ENCODE data around the gene TCIRG1. TPM values are rescaled to one million over a fixed set of nuclear protein-coding genes. Genes with fewer than 3 reads are reported as not detected.

The TCIRG1 gene
- total and polyA plus RNA-seq, 2 of the 13 experiments (the other 11 are each of a cell fraction or from before 2014, with no cell fraction given): 48.0 to 69.6 TPM

DNA sequence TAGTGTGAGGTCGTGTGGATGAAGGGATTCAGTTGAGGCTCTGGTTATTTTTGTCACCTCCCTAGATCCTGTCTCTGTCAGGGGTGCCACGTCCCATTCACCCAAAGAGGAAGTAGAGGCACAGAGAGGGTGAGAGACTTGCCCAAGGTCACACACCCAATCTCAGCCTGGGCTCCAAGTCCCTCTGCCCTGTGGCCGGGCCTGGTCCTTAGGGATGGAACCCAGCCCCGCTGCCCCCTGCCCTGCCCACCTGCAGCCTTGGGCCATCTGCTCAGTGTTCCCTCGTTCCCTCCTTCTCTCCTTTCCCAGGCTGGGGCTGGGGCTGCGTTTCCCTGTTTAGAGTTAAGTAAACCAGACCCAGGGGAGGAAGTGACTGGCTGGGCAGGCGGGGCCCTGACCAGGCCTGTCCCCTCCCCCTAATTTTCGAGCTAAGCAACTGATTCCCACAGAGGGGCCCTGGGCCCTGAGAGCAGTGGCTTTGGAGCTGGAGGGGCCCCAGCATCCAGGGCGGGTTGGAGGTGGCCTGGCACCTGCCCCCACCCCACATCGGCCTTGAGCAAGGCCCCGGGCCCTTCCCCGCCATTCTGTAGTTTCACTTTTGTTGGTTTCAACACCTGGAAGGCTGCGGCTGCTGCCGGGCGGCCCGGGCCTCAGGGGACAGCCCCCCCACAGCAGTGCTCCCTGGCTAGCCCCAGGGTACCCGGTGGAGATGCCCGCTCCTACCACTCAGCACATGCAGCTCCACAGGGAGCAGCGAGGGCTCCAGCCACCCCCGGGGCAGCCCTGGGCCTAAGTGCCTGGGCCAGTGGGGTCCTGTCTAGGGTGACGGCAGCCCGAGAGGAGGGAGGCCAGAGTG, 1.5 kb downstream of the TCIRG1 start (continued):
- TF ChIP-seq ZNF563 (CRISPR knock-in tag; IDR thresholded peaks at IDR 0.05): no peak
- TF ChIP-seq SP140L (CRISPR knock-in tag; IDR thresholded peaks at IDR 0.05; ENCODE audit: borderline replicate concordance): no peak
- TF ChIP-seq, protein P1, sequence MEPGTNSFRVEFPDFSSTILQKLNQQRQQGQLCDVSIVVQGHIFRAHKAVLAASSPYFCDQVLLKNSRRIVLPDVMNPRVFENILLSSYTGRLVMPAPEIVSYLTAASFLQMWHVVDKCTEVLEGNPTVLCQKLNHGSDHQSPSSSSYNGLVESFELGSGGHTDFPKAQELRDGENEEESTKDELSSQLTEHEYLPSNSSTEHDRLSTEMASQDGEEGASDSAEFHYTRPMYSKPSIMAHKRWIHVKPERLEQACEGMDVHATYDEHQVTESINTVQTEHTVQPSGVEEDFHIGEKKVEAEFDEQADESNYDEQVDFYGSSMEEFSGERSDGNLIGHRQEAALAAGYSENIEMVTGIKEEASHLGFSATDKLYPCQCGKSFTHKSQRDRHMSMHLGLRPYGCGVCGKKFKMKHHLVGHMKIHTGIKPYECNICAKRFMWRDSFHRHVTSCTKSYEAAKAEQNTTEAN (CRISPR knock-in tag; conservative IDR thresholded peaks at IDR 0.05): no peak
- TF ChIP-seq RELA (CRISPR knock-in tag; IDR thresholded peaks at IDR 0.05): no peak
- no peak for TF ChIP-seq RXRB (CRISPR knock-in tag; IDR thresholded peaks at IDR 0.05; ENCODE audit: borderline replicate concordance)
- TF ChIP-seq, protein P2, sequence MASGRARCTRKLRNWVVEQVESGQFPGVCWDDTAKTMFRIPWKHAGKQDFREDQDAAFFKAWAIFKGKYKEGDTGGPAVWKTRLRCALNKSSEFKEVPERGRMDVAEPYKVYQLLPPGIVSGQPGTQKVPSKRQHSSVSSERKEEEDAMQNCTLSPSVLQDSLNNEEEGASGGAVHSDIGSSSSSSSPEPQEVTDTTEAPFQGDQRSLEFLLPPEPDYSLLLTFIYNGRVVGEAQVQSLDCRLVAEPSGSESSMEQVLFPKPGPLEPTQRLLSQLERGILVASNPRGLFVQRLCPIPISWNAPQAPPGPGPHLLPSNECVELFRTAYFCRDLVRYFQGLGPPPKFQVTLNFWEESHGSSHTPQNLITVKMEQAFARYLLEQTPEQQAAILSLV (CRISPR knock-in tag; IDR thresholded peaks at IDR 0.05; ENCODE audit: borderline replicate concordance): 0 out of 2 replicates have a peak, but pooled peaks have one; percentile 18
- no peak for TF ChIP-seq RBM39 (IDR thresholded peaks at IDR 0.05; ENCODE audit: low read depth, low read length, poor library complexity, severe bottlenecking)
- TF ChIP-seq, protein P3, sequence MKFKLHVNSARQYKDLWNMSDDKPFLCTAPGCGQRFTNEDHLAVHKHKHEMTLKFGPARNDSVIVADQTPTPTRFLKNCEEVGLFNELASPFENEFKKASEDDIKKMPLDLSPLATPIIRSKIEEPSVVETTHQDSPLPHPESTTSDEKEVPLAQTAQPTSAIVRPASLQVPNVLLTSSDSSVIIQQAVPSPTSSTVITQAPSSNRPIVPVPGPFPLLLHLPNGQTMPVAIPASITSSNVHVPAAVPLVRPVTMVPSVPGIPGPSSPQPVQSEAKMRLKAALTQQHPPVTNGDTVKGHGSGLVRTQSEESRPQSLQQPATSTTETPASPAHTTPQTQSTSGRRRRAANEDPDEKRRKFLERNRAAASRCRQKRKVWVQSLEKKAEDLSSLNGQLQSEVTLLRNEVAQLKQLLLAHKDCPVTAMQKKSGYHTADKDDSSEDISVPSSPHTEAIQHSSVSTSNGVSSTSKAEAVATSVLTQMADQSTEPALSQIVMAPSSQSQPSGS (CRISPR knock-in tag; IDR thresholded peaks at IDR 0.05): no peak
- TF ChIP-seq ZNF782 (CRISPR knock-in tag; IDR thresholded peaks at IDR 0.05; ENCODE audit: borderline replicate concordance): 0 out of 2 replicates have a peak, but pooled peaks have one; percentile 62
- TF ChIP-seq, protein P4, sequence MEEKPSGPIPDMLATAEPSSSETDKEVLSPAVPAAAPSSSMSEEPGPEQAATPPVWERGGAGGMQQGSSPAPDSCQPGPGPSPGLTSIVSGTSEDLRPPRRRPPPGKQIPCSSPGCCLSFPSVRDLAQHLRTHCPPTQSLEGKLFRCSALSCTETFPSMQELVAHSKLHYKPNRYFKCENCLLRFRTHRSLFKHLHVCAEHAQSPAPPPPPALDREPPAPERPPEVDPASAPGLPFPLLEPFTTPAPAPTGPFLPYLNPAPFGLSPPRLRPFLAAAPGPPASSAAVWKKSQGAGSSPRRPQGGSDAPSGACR (CRISPR knock-in tag; IDR thresholded peaks at IDR 0.05): peak; percentile 89
- TF ChIP-seq, protein P5, sequence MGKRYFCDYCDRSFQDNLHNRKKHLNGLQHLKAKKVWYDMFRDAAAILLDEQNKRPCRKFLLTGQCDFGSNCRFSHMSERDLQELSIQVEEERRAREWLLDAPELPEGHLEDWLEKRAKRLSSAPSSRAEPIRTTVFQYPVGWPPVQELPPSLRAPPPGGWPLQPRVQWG (CRISPR knock-in tag; IDR thresholded peaks at IDR 0.05; ENCODE audit: borderline replicate concordance, low read depth): no peak
- TF ChIP-seq ZNF552 (CRISPR knock-in tag; IDR thresholded peaks at IDR 0.05; ENCODE audit: borderline replicate concordance): no peak
- TF ChIP-seq, protein P6, sequence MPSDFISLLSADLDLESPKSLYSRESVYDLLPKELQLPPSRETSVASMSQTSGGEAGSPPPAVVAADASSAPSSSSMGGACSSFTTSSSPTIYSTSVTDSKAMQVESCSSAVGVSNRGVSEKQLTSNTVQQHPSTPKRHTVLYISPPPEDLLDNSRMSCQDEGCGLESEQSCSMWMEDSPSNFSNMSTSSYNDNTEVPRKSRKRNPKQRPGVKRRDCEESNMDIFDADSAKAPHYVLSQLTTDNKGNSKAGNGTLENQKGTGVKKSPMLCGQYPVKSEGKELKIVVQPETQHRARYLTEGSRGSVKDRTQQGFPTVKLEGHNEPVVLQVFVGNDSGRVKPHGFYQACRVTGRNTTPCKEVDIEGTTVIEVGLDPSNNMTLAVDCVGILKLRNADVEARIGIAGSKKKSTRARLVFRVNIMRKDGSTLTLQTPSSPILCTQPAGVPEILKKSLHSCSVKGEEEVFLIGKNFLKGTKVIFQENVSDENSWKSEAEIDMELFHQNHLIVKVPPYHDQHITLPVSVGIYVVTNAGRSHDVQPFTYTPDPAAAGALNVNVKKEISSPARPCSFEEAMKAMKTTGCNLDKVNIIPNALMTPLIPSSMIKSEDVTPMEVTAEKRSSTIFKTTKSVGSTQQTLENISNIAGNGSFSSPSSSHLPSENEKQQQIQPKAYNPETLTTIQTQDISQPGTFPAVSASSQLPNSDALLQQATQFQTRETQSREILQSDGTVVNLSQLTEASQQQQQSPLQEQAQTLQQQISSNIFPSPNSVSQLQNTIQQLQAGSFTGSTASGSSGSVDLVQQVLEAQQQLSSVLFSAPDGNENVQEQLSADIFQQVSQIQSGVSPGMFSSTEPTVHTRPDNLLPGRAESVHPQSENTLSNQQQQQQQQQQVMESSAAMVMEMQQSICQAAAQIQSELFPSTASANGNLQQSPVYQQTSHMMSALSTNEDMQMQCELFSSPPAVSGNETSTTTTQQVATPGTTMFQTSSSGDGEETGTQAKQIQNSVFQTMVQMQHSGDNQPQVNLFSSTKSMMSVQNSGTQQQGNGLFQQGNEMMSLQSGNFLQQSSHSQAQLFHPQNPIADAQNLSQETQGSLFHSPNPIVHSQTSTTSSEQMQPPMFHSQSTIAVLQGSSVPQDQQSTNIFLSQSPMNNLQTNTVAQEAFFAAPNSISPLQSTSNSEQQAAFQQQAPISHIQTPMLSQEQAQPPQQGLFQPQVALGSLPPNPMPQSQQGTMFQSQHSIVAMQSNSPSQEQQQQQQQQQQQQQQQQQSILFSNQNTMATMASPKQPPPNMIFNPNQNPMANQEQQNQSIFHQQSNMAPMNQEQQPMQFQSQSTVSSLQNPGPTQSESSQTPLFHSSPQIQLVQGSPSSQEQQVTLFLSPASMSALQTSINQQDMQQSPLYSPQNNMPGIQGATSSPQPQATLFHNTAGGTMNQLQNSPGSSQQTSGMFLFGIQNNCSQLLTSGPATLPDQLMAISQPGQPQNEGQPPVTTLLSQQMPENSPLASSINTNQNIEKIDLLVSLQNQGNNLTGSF (CRISPR knock-in tag; IDR thresholded peaks at IDR 0.05): no peak
- no peak for TF ChIP-seq ZNF780A (CRISPR knock-in tag; IDR thresholded peaks at IDR 0.05)

Measured in HepG2 (cell line).